ENCODE measurements around the gene ACTR1A.
"Not testable (repeated sequence)": the region's sequence is repeated elsewhere in the genome, so short reads cannot be mapped to it uniquely, and the experiment has no call there.

ACTR1A gene

GRCh38 chr10:102502337-102503151, at the start of gene ACTR1A:
Gene ACTR1A (minus strand): TSS chr10:102502712. CDS start chr10:102502647, 65 bp downstream.
- DNase-seq (ENCODE audit: low spot score), result peak; percentile 97

- no peak for DNase-seq (ENCODE audit: low spot score)
These were observed 48.2 kb upstream of the ACTR1A start for GRCh38 chr10:102550636-102551210.

GRCh38 chr10:102549549-102549948, 47.0 kb upstream of the ACTR1A start:
- DNase-seq (ENCODE audit: low spot score), result no peak

- no peak for DNase-seq (ENCODE audit: low spot score)
These were observed 44.3 kb upstream of the ACTR1A start for GRCh38 chr10:102546606-102547320.

- no peak for DNase-seq (ENCODE audit: low spot score)
These were observed 43.5 kb upstream of the ACTR1A start for GRCh38 chr10:102545997-102546396.

GRCh38 chr10:102545265-102545871, 42.9 kb upstream of the ACTR1A start:
- DNase-seq (ENCODE audit: low spot score), result no peak

GRCh38 chr10:102542800-102543418, 40.4 kb upstream of the ACTR1A start:
- DNase-seq (ENCODE audit: low spot score), result peak; percentile 13

- peak; percentile 11 for DNase-seq (ENCODE audit: low spot score)
These were observed 37.5 kb upstream of the ACTR1A start for GRCh38 chr10:102540023-102540422.

- DNase-seq (ENCODE audit: low spot score), result no peak
These were observed 36.3 kb upstream of the ACTR1A start for GRCh38 chr10:102538811-102539210.

GRCh38 chr10:102537948-102538347, 35.4 kb upstream of the ACTR1A start:
- no peak for DNase-seq (ENCODE audit: low spot score)

GRCh38 chr10:102537367-102537766, 34.9 kb upstream of the ACTR1A start:
- no peak for DNase-seq (ENCODE audit: low spot score)

- no peak for DNase-seq (ENCODE audit: low spot score)
These were observed 33.1 kb upstream of the ACTR1A start for GRCh38 chr10:102535481-102536147.

GRCh38 chr10:102534966-102535365, 32.5 kb upstream of the ACTR1A start:
- not testable (repeated sequence) for DNase-seq (ENCODE audit: low spot score)

GRCh38 chr10:102534333-102534732, 31.8 kb upstream of the ACTR1A start:
- DNase-seq (ENCODE audit: low spot score), result no peak

- DNase-seq (ENCODE audit: low spot score), result no peak
These were observed 25.0 kb upstream of the ACTR1A start for GRCh38 chr10:102527546-102527945.

GRCh38 chr10:102524746-102525145, 22.2 kb upstream of the ACTR1A start:
- no peak for DNase-seq (ENCODE audit: low spot score)

- DNase-seq (ENCODE audit: low spot score), result no peak
These were observed 20.9 kb upstream of the ACTR1A start for GRCh38 chr10:102523250-102524029.

- no peak for DNase-seq (ENCODE audit: low spot score)
These were observed 20.4 kb upstream of the ACTR1A start for GRCh38 chr10:102522874-102523249.

GRCh38 chr10:102519246-102519825, 16.8 kb upstream of the ACTR1A start:
- DNase-seq (ENCODE audit: low spot score), result no peak

- DNase-seq (ENCODE audit: low spot score), result no peak
These were observed 15.0 kb upstream of the ACTR1A start for GRCh38 chr10:102517553-102517952.

All from activated CD4-positive, alpha-beta T cell treated with anti-CD3 and anti-CD28 coated beads, Interleukin-2, Interleukin-4, amounts not matched to agents 100 ng/mL and 50 ng/mL, durations not matched to agents 16 hours and 8 hours (primary cell).